Femur (tissue), 1 donor: ENCODE results near the gene ADGRL3.
"Not testable (repeated sequence)": the region's sequence is repeated elsewhere in the genome, so short reads cannot be mapped to it uniquely, and the experiment has no call there.

Experiments used
- DNase-seq: peaks from one replicate; pipeline ENCODE4 v3.0.0-alpha.2; 2017

Gene ADGRL3

DNA sequence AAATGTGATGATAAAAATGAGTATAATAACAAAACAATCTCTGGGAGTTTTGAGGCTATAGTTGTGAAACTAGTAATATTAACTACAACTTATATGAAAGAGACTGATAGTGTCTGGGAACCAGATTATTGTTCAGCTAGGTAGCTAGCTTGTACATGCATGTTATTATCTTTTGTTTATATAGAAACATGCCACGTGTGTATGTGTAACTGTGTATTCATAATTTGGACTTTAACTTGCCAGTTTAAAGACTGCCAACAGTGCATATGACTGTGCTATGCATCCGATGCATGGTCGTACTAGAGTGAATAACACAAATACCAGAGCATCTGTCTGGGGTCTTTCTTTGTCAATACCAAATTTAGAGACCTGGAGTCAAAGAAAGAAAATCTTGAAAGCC, 92.2 kb downstream of the ADGRL3 start:
- no peak for DNase-seq

DNA sequence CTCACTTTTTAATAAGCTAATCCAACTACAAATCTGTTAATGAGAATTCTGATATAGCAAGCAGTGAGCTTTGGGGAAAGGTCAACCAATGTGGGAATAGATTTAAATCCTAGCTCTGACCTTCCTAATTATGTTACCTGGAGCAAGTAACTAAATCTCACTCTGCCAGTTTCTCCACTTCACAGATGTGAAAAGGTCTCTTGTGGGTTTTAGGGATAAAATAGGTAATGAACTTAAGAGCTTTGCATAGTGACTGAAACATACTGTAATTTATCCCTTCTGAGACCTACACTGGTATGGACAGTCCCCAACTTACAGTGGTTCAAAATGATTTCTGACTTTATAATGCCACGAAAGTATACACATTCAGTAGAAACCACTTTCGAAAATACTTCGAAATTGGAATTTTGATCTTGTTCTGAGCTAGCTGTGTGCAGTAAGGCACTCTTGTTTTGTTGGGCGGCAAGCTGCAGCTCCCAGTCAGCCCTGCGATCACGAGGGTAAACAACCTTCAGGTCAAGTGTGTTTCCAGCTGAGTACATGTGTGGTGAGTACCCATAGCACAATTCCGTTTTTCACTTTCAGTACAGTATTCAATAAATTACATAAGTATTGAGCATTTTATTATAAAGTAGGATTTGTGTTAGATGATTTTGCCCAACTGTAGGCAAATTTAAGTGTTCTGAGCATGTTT, 93.7 kb downstream of the ADGRL3 start:
- DNase-seq = no peak

- no peak for DNase-seq
Observed at GRCh38 chr4:61294936-61295335, 94.8 kb downstream of the ADGRL3 start.

- no peak for DNase-seq
Observed at GRCh38 chr4:61296144-61296543, 96.0 kb downstream of the ADGRL3 start.

- DNase-seq = no peak
Observed at GRCh38 chr4:61298178-61298740, 98.1 kb downstream of the ADGRL3 start.

DNA sequence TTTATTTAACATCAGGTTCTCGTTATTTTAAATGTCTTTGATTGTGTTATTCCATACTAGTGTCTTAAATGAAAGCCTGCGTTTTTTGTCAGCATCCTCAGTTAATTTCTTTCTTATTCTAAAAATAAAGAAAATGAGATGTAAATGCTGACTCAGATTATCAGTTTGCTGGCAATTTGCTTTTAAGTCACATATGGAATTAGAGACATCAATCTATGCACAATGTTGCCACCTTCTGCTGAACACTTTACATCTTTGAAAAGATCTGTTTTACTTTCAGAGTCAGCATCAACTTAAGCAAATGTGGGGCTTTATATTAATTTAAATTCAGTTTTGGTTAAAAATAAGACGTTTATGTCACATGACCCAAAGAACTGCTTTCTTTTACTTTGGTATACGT, 99.2 kb downstream of the ADGRL3 start:
- no peak for DNase-seq

DNA sequence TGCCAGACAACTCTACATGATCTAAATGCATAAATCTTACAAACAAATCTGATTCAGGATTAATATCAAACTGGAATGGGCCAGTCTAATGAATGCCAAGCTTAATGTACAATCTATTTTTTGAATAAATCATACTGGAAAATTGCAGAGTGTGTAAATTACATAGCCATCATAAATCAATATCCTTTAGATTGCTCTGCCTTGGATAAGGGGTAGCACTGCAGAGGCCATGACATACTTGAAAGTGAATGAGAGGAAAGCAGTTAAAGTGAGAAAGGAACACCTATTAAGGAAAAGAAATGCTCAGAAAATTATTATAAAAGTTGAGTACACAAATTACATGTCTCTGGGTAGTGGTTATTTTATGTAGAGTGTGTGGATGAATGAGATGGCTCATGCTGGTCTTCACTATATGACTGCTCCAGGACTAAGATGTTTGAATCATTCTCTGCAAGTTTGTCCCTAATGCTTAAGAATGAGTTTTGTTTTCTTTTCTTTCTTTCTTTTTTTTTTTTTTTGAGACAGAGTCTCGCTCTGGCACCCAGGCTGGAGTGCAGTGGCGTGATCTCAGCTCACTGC, 100.2 kb downstream of the ADGRL3 start:
- DNase-seq = no peak

DNA sequence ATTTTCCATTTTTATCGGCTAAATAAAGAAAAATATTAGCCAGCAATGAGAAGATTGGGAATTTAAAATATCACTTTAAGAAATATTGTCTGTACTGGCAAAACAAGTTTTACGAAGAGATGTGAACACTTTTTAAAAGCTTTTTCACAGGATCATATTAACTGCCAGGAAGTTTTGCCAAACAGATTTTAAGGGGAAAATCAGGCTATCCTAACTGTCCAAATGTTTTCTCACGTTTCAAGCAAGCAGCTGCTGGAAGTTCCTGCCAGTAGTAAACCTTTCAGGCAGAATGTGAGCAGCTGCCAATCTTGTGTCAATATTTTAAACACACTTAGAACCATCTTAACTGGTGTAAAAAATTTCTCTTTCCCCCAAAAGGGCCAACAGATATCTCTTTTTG, 101.1 kb downstream of the ADGRL3 start:
- peak; percentile 23 for DNase-seq

DNA sequence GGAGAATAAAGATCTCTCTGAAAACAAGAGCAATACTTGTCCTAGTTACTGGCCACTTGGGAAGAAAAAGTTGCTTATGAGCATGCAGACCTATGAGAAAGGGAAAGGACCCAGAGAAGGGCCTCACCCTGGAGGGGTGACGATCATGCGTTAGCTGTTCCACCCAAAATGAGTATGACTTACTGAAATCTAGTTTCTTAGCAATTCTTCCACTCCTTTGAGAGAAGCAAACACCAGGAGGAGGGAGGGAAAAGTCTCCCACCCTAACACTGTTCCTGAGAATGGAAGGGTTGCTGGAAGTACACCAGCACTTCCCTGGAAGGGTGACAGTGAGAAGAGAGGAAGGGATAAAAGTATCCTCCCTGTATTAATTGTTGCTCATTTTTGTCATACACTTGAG, 107.9 kb downstream of the ADGRL3 start:
- no peak for DNase-seq

GRCh38 chr4:61309616-61310015, 109.5 kb downstream of the ADGRL3 start:
- DNase-seq = no peak

DNA sequence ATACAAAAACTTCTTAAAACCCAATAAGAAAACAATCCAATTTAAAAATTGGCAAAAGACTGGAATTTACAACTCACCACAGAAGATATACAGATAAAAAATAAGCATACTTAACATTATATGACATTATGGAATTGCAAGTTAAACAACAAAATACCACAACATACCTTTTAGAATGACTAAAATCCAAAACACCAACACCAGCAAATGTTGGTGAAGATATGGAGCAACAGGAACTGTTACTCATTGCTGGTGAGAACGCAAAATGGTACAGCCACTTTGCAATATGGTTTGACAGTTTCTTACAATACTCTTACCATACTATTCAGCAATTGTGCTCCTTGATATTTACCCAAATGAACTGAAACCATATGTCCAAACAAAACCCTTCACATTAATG, 112.4 kb downstream of the ADGRL3 start:
- DNase-seq = no peak

- DNase-seq = no peak
Observed at GRCh38 chr4:61318431-61318830, 118.3 kb downstream of the ADGRL3 start.

DNA sequence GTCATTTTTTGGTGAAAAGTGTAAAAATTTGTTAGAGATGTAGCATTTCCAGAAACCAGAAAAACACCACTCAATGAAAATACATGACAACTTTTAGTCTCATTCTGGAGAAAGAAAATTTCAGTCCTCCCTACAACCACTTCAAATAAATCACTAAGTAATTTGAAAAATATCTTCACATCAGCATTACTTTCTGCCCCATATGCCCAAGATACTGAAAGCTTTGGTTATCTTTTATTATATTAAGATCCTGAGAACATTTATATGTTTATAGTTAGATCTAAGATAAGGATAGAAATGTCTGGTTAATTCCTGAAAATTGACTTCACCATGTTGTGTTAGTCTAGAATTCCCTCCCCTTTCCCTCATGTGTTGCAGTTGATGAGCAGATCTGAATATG, 119.0 kb downstream of the ADGRL3 start:
- DNase-seq = no peak

DNA sequence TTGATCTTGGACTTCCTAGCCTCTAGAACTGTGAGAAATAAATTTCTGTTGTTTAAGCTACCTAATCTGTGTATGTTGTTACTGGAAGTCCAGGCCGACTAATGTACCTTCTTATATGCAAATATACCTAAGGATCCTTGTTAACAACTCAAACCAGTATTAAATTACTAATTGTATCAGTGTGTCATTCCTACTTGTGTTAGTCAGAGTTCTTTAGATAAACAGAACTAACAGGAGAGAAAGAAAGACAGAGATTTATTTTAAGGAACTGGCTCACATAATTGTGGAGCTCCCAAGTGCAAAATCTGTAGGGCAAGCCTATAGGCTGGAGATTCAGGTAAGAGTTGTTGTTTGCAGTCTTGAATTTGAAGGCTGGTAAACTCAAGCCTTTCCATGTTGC, 120.0 kb downstream of the ADGRL3 start:
- DNase-seq = no peak

GRCh38 chr4:61320631-61321030, 120.5 kb downstream of the ADGRL3 start:
- no peak for DNase-seq

GRCh38 chr4:61332693-61333092, 132.6 kb downstream of the ADGRL3 start:
- DNase-seq = no peak

DNA sequence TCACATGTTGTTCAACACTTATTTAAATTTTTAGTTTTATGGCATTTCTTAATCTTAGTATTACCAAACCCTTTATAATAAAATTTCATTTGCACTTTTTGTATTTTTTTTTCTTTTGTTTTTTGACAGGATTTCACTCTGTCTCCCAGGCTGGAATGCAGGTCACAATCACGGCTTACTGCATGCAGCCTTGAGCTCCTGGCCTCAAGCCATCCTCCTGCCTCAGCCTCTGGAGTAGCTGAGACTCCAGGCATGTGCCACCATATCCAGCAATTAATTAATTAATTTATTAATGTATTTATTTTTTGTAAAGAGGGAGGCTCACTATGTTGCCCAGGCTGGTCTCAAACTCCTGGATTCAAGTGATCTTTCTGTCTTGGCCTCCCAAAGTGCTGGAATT, 133.4 kb downstream of the ADGRL3 start:
- DNase-seq = no peak

DNA sequence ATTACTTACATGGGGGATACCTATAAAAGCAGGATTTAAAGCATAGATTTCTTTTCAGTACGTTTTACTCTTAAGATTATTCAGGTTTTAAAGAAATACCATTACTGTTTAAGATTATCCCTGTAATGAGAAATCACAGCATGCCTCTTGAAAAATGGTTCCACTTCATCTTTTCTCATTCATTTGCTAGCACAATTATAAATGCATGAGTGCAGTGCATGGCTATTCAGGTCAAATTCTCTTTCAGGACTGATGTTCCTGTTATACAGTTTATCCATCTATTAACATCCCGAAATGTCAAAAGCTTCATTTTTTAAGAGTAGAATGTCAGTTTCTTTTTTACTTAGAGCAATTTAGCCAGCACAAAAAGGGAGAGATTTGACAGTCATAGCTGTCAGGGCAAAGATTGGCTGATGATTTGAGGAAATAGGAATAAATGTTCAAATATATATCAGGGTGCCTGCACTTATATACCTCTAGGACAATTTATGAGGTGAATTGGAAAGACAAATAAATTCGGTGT, 135.2 kb downstream of the ADGRL3 start:
- DNase-seq = no peak

DNA sequence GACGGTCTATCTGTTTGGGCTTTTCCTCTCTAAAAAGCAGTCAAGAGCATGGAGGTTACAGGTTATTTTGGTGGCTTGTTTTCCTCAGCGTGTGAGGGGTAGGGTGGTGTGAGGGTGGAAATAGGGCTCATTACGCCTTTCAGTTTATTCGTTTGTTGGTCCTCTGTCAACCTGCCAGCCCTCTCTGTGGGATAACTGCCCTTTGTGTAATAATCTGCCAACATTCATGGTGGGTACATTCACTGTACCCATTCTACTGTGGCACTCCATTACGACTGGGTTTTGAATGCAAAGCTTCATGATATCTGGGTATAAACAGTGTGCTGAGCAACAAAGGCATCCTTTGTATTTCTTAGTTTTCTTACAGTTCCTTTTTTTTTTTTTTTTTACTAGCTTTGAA, 136.4 kb downstream of the ADGRL3 start:
- no peak for DNase-seq

DNA sequence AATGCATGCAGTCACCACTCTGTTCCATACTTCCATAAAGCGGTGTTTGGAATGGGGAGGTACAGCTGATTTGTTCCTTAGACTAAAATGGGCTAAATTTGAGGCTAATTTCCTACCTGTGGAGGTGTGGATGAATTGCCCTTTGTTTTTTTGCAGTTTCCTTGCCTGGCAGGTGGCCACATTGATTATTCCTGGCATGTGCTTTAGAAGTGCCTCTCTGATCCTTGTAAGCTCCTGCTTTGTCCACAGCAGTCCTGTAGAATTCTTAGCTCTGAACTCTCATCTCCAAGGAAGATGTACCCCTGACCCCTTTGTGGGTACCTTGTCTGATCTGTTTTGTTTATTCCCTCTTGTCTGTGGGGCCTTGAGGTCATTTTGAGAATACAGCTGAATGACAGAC, 136.8 kb downstream of the ADGRL3 start:
- no peak for DNase-seq

GRCh38 chr4:61342061-61342460, 141.9 kb downstream of the ADGRL3 start:
- DNase-seq = no peak

GRCh38 chr4:61350932-61351331, 150.8 kb downstream of the ADGRL3 start:
- no peak for DNase-seq

GRCh38 chr4:61356696-61357095, 156.6 kb downstream of the ADGRL3 start:
- DNase-seq = no peak

DNA sequence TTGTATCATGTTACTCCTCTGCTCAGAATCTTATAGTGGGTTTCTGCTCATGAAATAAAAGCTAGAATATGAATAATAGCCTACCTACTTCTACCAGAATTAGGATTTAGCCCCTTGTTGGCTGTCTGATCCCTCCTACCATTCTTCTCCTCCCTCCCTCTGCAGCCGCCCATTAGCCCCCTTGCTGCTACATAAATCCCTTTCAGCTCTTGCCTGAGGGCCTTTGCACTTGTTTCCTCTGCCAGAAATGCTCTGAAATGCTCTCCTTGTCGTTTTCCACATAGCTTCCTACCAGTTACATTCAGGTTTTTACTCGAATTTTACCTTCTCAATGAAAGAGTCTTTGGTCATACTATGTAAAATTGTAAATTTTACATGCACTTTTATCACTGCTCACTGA, 159.2 kb downstream of the ADGRL3 start:
- DNase-seq = no peak

DNA sequence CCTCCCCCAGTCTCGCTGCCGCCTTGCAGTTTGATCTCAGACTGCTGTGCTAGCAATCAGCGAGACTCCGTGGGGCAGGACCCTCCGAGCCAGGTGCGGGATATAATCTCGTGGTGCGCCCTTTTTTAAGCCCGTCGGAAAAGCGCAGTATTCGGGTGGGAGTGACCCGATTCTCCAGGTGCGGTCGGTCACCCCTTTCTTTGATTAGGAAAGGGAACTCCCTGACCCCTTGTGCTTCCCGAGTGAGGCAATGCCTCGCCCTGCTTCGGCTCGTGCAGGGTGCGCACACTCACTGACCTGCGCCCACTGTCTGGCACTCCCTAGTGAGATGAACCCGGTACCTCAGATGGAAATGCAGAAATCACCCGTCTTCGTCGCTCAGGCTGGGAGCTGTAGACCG, 172.7 kb downstream of the ADGRL3 start:
- not testable (repeated sequence) for DNase-seq
